GM23338 (cell line): ENCODE measurements around the gene JAKMIP2. TPM values are rescaled to one million over a fixed set of nuclear protein-coding genes. Genes with fewer than 3 reads are reported as not detected.

Source experiments
- ATAC-seq: fragments of 200-7000 bp; cut with Tn5 transposase; 3 replicates; pipeline ENCODE4 v1.9.1; 2020
- DNase-seq: peaks from one replicate; pipeline ENCODE4 v3.0.0-alpha.2; 2015; ENCODE audit warnings: low spot score
- H2AFZ ChIP-seq: fragments of 200-600 bp; sonication (generic); 2 replicates; pipeline ENCODE4 v1.8.0; 2016; ENCODE audit warnings: antibody characterized with exemption, mild to moderate bottlenecking, moderate library complexity
- H3F3A ChIP-seq: fragments of 200-600 bp; sonication (generic); replicated peaks from 2 replicates; pipeline ENCODE4 v1.8.0; 2017; ENCODE audit warnings: antibody characterized with exemption, mixed run types, low read depth
- H3K27ac ChIP-seq: fragments of 200-600 bp; sonication (generic); 2 replicates; pipeline ENCODE4 v1.6.1; 2016; ENCODE audit warnings: low read depth
- H3K27me3 ChIP-seq: fragments of 200-600 bp; sonication (generic); 2 replicates; pipeline ENCODE4 v1.8.0; 2016; ENCODE audit warnings: mild to moderate bottlenecking, mixed run types, moderate library complexity; ENCODE audit not compliant: insufficient read depth
- H3K36me3 ChIP-seq: fragments of 200-600 bp; sonication (generic); 2 replicates; pipeline ENCODE4 v1.8.0; 2016; ENCODE audit warnings: mild to moderate bottlenecking; ENCODE audit not compliant: insufficient read depth
- H3K4me1 ChIP-seq: fragments of 200-600 bp; sonication (generic); 2 replicates; pipeline ENCODE4 v1.8.0; 2016; ENCODE audit warnings: mild to moderate bottlenecking, moderate library complexity; ENCODE audit not compliant: insufficient read depth
- H3K4me2 ChIP-seq: fragments of 200-600 bp; sonication (generic); 2 replicates; pipeline ENCODE4 v1.7.1; 2017; ENCODE audit warnings: mixed run types
- H3K4me3 ChIP-seq: fragments of 200-600 bp; sonication (generic); 2 replicates; pipeline ENCODE4 v1.6.1; 2016; ENCODE audit warnings: mixed run types
- H3K79me2 ChIP-seq: fragments of 200-600 bp; sonication (generic); replicated peaks from 2 replicates; pipeline ENCODE4 v1.8.0; 2017; ENCODE audit warnings: mild to moderate bottlenecking; ENCODE audit not compliant: insufficient read depth
- H3K9me2 ChIP-seq: fragments of 200-600 bp; sonication (generic); 2 replicates; pipeline ENCODE4 v1.8.0; 2017; ENCODE audit not compliant: insufficient read depth
- H4K20me1 ChIP-seq: fragments of 200-600 bp; sonication (generic); replicated peaks from 2 replicates; pipeline ENCODE4 v1.8.0; 2017; ENCODE audit warnings: mild to moderate bottlenecking; ENCODE audit not compliant: insufficient read depth
- H3K27ac Mint-ChIP-seq: 2 replicates; pipeline ENCODE4 v1.8.0; 2020; ENCODE audit warnings: inconsistent platforms, mild to moderate bottlenecking, moderate library complexity, mixed read lengths
- H3K27me3 Mint-ChIP-seq: 3 replicates; pipeline ENCODE4 v1.8.0; 2022; ENCODE audit warnings: low read depth, mild to moderate bottlenecking, moderate library complexity, mixed read lengths, inconsistent platforms; ENCODE audit not compliant: insufficient read depth, poor library complexity
- H3K36me3 Mint-ChIP-seq: 3 replicates; pipeline ENCODE4 v1.8.0; 2021; ENCODE audit warnings: low read depth, mild to moderate bottlenecking, inconsistent platforms, moderate library complexity, mixed read lengths
- H3K4me1 Mint-ChIP-seq: 3 replicates; pipeline ENCODE4 v1.8.0; 2020; ENCODE audit warnings: mild to moderate bottlenecking, inconsistent platforms, mixed read lengths
- H3K4me3 Mint-ChIP-seq: 3 replicates; pipeline ENCODE4 v1.8.0; 2021; ENCODE audit warnings: moderate library complexity, mild to moderate bottlenecking, inconsistent platforms, mixed read lengths
- H3K9me3 Mint-ChIP-seq: 3 replicates; pipeline ENCODE4 v1.8.0; 2020; ENCODE audit warnings: moderate library complexity, mild to moderate bottlenecking, inconsistent platforms, mixed read lengths
- CREB1 ChIP-seq: fragments of 250-450 bp; sonication (Bioruptor Pico); IDR thresholded peaks from 2 replicates; pipeline ENCODE4 v1.5.0; 2020; ENCODE audit warnings: low read depth, mild to moderate bottlenecking, moderate library complexity
- EZH2phosphoT487 ChIP-seq: fragments of 200-600 bp; sonication (generic); IDR thresholded peaks from one replicate; pipeline ENCODE4 v1.8.1; 2018; ENCODE audit warnings: antibody characterized with exemption; ENCODE audit not compliant: unreplicated experiment
- NANOG ChIP-seq: IDR thresholded peaks from 2 replicates; pipeline ENCODE4 v1.6.1; 2016; ENCODE audit warnings: antibody characterized with exemption, borderline replicate concordance
- POLR2AphosphoS5 ChIP-seq: IDR thresholded peaks from 2 replicates; pipeline ENCODE4 v1.6.1; 2016; ENCODE audit warnings: antibody characterized with exemption, low read depth
- ZNF114 ChIP-seq: fragments of 250-450 bp; sonication (Bioruptor Pico); IDR thresholded peaks from 2 replicates; pipeline ENCODE4 v1.5.0; 2020; ENCODE audit warnings: mild to moderate bottlenecking, moderate library complexity
- polyA plus RNA-seq: library from polyadenylated mRNA; unstranded; fragments of >200 nt; fragmentation: Nextera tagmentation; extraction: Ambion mirVana; gene quantifications from 2 replicates; pipeline ENCODE4 v1.2.1, GENCODE V29; 2016
- total RNA-seq: library from RNA; depleted of rRNA; stranded (reverse); fragments of >200 nt; shearing (Covaris generic); gene quantifications from 2 replicates; pipeline ENCODE4 v1.2.3, GENCODE V29; 2014
- TF ChIP-seq, protein P1 (sequence below), 2 experiments: fragments of 200-600 bp in 1 of 2; sonication (generic) in 1 of 2; conservative IDR thresholded peaks; 2 replicates each; pipeline versions ENCODE4 v1.5.1 to v1.6.1; 2016 to 2017; ENCODE audit warnings: antibody characterized with exemption in 2 of 2, low read depth in 2 of 2, mild to moderate bottlenecking in 2 of 2, moderate library complexity in 1 of 2
- TF ChIP-seq, protein P2 (sequence below): fragments of 250-450 bp; sonication (Bioruptor Pico); IDR thresholded peaks from 2 replicates; pipeline ENCODE4 v1.5.0; 2020; ENCODE audit warnings: mild to moderate bottlenecking, moderate library complexity
- TF ChIP-seq, protein P3 (sequence below): IDR thresholded peaks from 2 replicates; pipeline ENCODE4 v1.6.1; 2016; ENCODE audit warnings: antibody characterized with exemption

Gene JAKMIP2
- total and polyA plus RNA-seq, 2 experiments from 2014 or later: 20.5 to 27.2 TPM

DNA sequence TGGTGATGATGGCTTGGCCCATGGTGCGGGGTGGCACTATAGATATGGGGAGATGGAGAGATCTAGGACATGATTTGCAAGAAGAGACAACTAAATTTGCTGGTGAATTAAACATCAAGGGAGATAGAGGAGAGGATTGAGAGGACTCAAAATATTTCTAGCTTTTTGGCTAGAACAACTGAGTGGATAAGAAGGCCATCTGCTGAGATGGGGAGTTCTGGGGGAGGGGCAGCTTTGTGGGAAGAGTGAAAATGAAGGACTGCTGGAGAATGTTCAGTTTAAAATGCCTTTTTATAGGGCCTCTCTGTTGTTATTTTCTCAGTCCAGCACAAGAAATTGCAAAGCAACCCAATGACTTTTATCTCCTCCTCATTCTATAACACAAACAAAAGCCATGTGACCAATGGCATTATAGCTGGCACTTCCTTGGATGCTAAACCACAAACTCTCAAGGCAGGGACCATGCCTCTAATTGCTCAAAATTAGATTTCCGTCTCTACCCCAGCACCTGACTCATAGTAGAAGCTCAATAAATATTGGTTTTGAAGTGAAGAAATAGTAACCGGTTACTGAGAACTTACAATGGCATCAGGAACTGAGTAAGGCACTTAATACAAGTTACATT is 29.8 kb downstream of the JAKMIP2 start:
- TF ChIP-seq, protein P1, sequence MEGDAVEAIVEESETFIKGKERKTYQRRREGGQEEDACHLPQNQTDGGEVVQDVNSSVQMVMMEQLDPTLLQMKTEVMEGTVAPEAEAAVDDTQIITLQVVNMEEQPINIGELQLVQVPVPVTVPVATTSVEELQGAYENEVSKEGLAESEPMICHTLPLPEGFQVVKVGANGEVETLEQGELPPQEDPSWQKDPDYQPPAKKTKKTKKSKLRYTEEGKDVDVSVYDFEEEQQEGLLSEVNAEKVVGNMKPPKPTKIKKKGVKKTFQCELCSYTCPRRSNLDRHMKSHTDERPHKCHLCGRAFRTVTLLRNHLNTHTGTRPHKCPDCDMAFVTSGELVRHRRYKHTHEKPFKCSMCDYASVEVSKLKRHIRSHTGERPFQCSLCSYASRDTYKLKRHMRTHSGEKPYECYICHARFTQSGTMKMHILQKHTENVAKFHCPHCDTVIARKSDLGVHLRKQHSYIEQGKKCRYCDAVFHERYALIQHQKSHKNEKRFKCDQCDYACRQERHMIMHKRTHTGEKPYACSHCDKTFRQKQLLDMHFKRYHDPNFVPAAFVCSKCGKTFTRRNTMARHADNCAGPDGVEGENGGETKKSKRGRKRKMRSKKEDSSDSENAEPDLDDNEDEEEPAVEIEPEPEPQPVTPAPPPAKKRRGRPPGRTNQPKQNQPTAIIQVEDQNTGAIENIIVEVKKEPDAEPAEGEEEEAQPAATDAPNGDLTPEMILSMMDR (conservative IDR thresholded peaks at IDR 0.05; ENCODE audit: low read depth in 2 of 2): no peak
- no peak for TF ChIP-seq POLR2AphosphoS5
- H4K20me1 ChIP-seq: peaks cover 3% of the 10 kb centered on the region; the same call in 1 of the 2 replicates
- no peak overlapping the region for H3K4me3 ChIP-seq
- no peaks in the 10 kb centered on the region for H3F3A ChIP-seq
- H3K4me2 ChIP-seq: no peak overlapping the region
- H3K27me3 Mint-ChIP-seq: peaks cover 2% of the 10 kb centered on the region
- no peak overlapping the region for H3K27ac Mint-ChIP-seq
- H3K27ac ChIP-seq: no peak overlapping the region
- H3K4me1 Mint-ChIP-seq: peaks cover 46% of the 10 kb centered on the region
- no peaks in the 10 kb centered on the region for H3K27me3 ChIP-seq
- H3K79me2 ChIP-seq: peaks cover 39% of the 10 kb centered on the region
- ATAC-seq (no peak), DNase-seq (no peak)
- no peak overlapping the region for H2AFZ ChIP-seq
- H3K9me3 Mint-ChIP-seq: no peaks in the 10 kb centered on the region
- H3K4me3 Mint-ChIP-seq: no peak overlapping the region
- H3K9me2 ChIP-seq: no peaks in the 10 kb centered on the region
- peaks cover 56% of the 10 kb centered on the region for H3K4me1 ChIP-seq
- H3K36me3 Mint-ChIP-seq: no peaks in the 10 kb centered on the region
- H3K36me3 ChIP-seq: no peaks in the 10 kb centered on the region

DNA sequence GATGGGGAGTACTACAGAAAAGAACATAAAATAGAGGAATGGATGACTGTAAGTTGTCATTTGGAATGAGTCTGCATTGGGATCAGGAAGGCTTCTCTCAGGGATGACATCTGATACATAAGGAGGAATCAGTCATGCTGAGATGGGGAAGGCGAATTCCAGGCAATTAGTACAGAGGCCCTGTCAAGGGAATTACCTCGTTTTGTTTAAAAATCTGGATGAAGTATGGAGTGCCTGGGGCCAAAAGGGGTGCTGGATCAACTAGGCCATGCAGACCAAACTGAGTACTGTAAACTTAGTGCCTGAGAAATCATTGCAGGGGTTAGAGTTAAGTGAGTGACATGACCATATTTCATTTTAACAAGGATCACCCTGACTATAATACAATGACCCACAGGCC is 30.5 kb downstream of the JAKMIP2 start:
- H3K27ac ChIP-seq: no peak overlapping the region
- TF ChIP-seq, protein P1 (conservative IDR thresholded peaks at IDR 0.05; ENCODE audit: low read depth in 2 of 2): no peak
- TF ChIP-seq EZH2phosphoT487: no peak
- TF ChIP-seq ZNF114: no peak
- TF ChIP-seq, protein P2, sequence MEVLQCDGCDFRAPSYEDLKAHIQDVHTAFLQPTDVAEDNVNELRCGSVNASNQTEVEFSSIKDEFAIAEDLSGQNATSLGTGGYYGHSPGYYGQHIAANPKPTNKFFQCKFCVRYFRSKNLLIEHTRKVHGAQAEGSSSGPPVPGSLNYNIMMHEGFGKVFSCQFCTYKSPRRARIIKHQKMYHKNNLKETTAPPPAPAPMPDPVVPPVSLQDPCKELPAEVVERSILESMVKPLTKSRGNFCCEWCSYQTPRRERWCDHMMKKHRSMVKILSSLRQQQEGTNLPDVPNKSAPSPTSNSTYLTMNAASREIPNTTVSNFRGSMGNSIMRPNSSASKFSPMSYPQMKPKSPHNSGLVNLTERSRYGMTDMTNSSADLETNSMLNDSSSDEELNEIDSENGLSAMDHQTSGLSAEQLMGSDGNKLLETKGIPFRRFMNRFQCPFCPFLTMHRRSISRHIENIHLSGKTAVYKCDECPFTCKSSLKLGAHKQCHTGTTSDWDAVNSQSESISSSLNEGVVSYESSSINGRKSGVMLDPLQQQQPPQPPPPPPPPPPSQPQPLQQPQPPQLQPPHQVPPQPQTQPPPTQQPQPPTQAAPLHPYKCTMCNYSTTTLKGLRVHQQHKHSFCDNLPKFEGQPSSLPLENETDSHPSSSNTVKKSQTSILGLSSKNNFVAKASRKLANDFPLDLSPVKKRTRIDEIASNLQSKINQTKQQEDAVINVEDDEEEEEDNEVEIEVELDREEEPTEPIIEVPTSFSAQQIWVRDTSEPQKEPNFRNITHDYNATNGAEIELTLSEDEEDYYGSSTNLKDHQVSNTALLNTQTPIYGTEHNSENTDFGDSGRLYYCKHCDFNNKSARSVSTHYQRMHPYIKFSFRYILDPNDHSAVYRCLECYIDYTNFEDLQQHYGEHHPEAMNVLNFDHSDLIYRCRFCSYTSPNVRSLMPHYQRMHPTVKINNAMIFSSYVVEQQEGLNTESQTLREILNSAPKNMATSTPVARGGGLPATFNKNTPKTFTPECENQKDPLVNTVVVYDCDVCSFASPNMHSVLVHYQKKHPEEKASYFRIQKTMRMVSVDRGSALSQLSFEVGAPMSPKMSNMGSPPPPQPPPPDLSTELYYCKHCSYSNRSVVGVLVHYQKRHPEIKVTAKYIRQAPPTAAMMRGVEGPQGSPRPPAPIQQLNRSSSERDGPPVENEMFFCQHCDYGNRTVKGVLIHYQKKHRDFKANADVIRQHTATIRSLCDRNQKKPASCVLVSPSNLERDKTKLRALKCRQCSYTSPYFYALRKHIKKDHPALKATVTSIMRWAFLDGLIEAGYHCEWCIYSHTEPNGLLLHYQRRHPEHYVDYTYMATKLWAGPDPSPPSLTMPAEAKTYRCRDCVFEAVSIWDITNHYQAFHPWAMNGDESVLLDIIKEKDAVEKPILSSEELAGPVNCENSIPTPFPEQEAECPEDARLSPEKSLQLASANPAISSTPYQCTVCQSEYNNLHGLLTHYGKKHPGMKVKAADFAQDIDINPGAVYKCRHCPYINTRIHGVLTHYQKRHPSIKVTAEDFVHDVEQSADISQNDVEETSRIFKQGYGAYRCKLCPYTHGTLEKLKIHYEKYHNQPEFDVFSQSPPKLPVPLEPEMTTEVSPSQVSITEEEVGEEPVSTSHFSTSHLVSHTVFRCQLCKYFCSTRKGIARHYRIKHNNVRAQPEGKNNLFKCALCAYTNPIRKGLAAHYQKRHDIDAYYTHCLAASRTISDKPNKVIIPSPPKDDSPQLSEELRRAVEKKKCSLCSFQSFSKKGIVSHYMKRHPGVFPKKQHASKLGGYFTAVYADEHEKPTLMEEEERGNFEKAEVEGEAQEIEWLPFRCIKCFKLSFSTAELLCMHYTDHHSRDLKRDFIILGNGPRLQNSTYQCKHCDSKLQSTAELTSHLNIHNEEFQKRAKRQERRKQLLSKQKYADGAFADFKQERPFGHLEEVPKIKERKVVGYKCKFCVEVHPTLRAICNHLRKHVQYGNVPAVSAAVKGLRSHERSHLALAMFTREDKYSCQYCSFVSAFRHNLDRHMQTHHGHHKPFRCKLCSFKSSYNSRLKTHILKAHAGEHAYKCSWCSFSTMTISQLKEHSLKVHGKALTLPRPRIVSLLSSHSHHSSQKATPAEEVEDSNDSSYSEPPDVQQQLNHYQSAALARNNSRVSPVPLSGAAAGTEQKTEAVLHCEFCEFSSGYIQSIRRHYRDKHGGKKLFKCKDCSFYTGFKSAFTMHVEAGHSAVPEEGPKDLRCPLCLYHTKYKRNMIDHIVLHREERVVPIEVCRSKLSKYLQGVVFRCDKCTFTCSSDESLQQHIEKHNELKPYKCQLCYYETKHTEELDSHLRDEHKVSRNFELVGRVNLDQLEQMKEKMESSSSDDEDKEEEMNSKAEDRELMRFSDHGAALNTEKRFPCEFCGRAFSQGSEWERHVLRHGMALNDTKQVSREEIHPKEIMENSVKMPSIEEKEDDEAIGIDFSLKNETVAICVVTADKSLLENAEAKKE (CRISPR knock-in tag): no peak
- TF ChIP-seq, protein P3, sequence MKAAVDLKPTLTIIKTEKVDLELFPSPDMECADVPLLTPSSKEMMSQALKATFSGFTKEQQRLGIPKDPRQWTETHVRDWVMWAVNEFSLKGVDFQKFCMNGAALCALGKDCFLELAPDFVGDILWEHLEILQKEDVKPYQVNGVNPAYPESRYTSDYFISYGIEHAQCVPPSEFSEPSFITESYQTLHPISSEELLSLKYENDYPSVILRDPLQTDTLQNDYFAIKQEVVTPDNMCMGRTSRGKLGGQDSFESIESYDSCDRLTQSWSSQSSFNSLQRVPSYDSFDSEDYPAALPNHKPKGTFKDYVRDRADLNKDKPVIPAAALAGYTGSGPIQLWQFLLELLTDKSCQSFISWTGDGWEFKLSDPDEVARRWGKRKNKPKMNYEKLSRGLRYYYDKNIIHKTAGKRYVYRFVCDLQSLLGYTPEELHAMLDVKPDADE: no peak
- TF ChIP-seq NANOG: no peak
- TF ChIP-seq CREB1: no peak

More for the DNA sequence above, 30.5 kb downstream of the JAKMIP2 start:
- no peaks in the 10 kb centered on the region for H3K9me2 ChIP-seq
- Mint-ChIP-seq H3K27me3 (peaks cover 2% of the 10 kb centered on the region), H3K4me1 (peaks cover 53% of the 10 kb centered on the region), H3K27ac (no peak overlapping the region), H3K36me3 (no peaks in the 10 kb centered on the region), H3K4me3 (no peak overlapping the region; the same call in 2 of the 3 replicates), H3K9me3 (no peaks in the 10 kb centered on the region)
- H3K27me3 ChIP-seq: no peaks in the 10 kb centered on the region
- H4K20me1 ChIP-seq: peaks cover 3% of the 10 kb centered on the region; the same call in 1 of the 2 replicates
- ATAC-seq: no peak
- H3K36me3 ChIP-seq: no peaks in the 10 kb centered on the region
- H3K4me2 ChIP-seq: peak overlapping the region; percentile 17; the same call in 1 of the 2 replicates
- no peak overlapping the region for H3K4me3 ChIP-seq
- peaks cover 63% of the 10 kb centered on the region for H3K4me1 ChIP-seq
- peaks cover 38% of the 10 kb centered on the region for H3K79me2 ChIP-seq
- no peaks in the 10 kb centered on the region for H3F3A ChIP-seq
- no peak for DNase-seq
- H2AFZ ChIP-seq: no peak overlapping the region
